IPS DF 4.7 (cell line): ENCODE measurements around the gene SLC24A3.

ENCODE experiments used
- DNase-seq: peaks from one replicate; pipeline ENCODE4 v3.0.0-alpha.2; 2013; ENCODE audit warnings: low spot score; ENCODE audit errors: extremely low read depth

Gene SLC24A3

GRCh38 chr20:19495905-19496703 is 283.7 kb downstream of the SLC24A3 start:
- no peak for DNase-seq

- DNase-seq: no peak
Measured at GRCh38 chr20:19497064-19497463, 284.6 kb downstream of the SLC24A3 start.

- no peak for DNase-seq
Measured at GRCh38 chr20:19498756-19499155, 286.3 kb downstream of the SLC24A3 start.

DNA sequence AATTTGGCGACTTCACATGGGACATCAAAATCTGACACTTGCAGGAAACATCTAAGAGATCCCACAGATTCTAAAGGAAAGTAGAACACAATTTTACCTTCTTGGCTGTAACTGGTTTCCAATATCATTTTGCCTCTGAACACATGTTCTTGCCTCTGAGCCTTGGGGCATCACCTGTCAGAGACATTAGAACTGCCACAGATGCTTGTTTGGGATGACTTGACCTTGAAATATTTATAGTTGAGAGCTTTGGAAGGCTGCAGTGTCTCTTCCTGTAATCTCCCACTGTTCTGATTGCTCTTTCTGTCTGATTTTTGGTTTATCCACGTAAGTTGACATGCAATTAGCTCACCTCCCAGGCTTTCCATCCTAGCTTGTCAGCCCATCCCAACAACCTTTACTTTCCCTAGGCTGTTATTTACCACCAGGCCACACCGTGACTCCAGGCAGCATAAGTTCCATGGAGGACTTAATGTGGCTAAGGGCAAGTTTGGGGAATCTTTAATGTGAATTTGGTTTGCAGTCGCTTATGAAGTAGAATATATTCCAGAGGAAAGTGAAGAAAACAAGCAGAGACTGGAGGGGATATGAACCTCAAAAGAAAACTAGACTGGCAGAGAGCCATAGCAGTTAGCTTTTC is 289.2 kb downstream of the SLC24A3 start:
- no peak for DNase-seq

- no peak for DNase-seq
Measured at GRCh38 chr20:19502169-19502568, 289.7 kb downstream of the SLC24A3 start.

- no peak for DNase-seq
Measured at GRCh38 chr20:19504251-19504650, 291.8 kb downstream of the SLC24A3 start.

GRCh38 chr20:19506021-19506420 is 293.6 kb downstream of the SLC24A3 start:
- no peak for DNase-seq

GRCh38 chr20:19508449-19508848 is 296.0 kb downstream of the SLC24A3 start:
- no peak for DNase-seq

- DNase-seq: no peak
Measured at GRCh38 chr20:19510611-19511010, 298.2 kb downstream of the SLC24A3 start.

GRCh38 chr20:19511931-19512330 is 299.5 kb downstream of the SLC24A3 start:
- DNase-seq: no peak

DNA sequence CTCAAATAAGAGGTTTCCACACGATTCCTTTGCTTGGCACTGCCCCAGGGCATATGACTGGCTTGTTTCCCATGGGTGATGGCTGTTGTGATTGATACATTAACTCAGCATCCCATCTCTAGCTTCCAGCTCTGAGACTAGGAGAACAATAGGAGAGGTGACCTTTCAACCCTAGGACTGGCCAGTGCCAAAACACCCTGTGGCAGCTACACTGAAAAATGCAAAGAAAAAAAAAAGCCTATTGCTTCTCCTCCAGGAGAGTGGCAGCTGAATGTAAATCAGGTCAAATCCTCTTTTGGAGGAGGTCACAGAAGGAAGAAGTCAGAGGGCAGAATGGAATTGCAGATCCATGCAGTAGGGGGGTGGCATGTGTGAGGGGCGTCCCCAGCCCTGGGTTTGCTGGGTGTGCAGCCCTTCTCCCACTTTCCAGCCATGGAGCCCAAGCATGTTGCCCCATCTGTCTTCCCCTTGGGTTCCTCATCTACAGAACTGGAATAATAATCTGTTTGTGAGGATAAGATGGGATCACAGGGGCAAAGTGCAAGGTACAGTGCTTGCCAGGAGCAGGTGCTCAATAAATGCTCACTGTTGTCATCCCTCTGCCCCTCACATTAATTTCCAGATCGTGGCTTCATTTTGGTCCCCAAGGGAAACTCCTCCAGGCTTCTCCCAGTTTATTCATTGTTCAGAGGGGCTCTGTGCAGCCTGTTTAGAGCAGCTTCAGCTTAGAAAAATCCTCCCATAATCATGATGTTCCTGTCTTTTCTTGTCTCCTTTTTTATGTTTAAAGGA is 300.6 kb downstream of the SLC24A3 start:
- DNase-seq: no peak

GRCh38 chr20:19515074-19515473 is 302.6 kb downstream of the SLC24A3 start:
- no peak for DNase-seq

- DNase-seq: no peak
Measured at GRCh38 chr20:19519466-19519865, 307.0 kb downstream of the SLC24A3 start.

DNA sequence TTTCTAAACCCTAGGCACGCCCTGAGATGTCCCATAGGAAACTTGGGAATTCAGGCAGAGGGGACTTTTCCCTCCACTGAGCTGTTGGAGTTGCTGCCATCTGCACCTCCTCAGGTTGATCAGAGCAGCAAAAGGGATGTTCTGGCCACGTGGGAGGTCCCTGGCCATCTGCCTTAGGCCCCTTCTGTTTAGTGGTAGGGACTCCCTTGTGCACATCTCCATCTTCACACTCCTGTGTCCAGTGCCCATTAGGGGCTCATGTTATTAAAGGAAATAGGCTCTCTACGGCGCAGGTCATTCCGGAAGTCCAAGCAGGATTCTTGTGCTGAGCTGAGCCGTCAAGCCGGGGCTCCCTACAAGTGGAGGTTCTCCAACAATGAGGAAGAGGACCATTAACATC is 307.8 kb downstream of the SLC24A3 start:
- no peak for DNase-seq

DNA sequence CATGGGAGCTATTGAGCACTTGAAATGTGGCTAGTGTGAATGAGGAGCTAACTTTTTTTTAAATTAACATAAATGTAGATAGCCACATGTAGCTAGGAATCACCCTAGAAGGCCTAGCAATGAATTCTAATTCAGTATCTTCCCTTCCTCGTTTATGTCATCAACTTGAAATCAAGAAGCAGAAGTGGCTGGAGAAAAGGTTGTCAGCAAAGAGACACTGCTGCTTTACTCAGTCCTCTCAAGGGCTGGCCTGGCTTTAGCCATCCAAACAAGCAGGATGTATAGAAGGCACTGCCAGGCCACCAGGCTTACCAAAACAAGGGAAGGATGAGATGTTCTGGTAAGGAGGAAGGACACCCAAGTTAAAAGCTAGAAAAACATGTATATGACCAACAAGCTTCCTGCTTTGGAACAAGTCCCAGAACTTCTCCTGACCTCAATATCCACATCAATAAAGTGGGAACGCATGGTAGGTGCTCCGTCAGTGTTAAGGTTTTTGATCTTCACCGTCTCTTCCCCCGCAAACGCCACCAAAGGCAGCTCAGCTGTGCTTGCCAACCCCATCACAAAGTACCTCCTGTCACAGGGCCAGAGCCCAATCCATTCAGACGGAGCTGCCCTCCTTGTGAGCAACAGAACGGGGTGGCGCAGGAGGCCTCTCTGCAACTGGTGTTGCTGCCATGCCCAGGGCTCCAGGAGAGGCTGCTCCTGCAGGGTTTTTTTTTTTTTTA is 309.8 kb downstream of the SLC24A3 start:
- DNase-seq: no peak

DNA sequence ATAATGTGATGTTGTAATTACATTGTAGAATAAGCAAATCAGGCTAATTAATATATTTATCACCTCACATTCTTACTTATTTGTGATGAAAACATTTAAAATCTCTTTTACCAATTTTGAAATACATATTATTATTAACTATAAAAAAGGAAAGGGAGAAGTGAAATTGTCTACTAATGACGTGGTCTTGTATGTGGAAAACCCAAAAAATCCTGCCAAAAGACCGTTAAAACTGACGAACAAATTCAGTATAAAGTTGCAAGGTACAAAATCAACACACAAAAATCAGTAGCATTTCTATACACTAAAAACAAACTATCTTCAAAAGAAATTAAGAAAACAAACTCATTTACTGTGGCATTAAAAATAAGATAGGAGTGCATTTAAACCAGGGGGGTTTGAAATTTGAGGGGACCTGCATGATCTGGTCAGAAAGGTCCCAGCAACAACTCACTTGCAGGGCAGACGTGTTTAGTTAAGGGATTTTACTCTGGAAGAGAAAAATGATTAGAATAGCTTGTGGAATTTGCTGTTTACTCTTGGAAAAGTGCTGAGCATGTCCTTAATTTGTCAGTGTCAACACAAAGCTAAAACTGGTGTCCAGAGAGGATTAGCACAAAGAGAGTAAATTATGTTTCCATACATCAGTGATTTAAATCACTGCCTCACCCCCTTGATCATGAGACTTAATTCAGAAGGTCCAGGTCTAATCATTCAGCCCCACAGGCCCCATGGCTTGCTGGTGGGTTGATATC is 310.6 kb downstream of the SLC24A3 start:
- DNase-seq: no peak

DNA sequence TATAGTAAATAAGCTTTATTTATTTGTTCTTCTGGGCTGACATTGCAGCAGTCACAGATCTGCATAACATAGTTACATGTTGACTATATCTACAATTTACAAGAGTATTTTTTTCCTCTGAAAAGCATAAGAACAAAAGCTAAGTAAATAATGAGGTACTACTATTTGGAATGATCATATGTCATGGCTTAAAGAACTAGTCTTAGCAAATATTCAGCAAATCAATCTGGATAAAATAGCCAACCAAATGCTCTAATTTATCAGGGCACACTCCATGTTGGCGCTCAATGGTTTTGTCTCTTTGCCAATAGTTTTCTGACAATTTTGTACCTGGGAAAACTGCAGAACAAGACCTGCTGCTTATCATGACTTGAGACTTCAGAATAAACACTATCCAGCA is 312.2 kb downstream of the SLC24A3 start:
- no peak for DNase-seq

- DNase-seq: no peak
Measured at GRCh38 chr20:19527509-19527908, 315.1 kb downstream of the SLC24A3 start.

GRCh38 chr20:19528286-19529030 is 316.0 kb downstream of the SLC24A3 start:
- no peak for DNase-seq

DNA sequence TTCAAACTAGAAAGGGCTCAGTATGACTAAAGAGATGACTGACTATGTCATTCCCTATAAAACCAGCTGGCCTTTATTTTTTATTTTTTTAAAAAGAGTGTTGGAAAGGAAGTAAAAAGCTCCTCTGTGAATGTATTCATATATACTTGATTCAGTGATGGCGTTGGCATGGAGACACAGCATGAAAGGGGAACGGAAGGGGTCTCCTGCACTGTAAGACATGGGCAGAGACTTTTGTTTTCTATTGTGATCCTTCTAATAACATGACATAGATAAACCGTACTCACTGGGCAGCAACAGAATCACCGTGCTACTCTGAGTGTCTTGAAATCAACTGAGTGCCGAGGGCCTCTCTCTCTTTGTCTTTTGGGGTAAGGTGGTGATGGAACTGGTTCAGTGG is 317.6 kb downstream of the SLC24A3 start:
- no peak for DNase-seq
